ENCODE data around the gene AKAP13.

AKAP13 gene

GRCh38 chr15:85706779-85707518 is 326.5 kb downstream of the AKAP13 start:
- DNase-seq (ENCODE audit: low spot score), result no peak

- no peak for DNase-seq (ENCODE audit: low spot score)
Observed at GRCh38 chr15:85707519-85708338, 327.3 kb downstream of the AKAP13 start.

GRCh38 chr15:85708402-85708941 is 328.1 kb downstream of the AKAP13 start:
- DNase-seq (ENCODE audit: low spot score), result no peak

- DNase-seq (ENCODE audit: low spot score), result no peak
Observed at GRCh38 chr15:85709250-85709649, 328.8 kb downstream of the AKAP13 start.

GRCh38 chr15:85710340-85710842 is 330.0 kb downstream of the AKAP13 start:
- no peak for DNase-seq (ENCODE audit: low spot score)

- no peak for DNase-seq (ENCODE audit: low spot score)
Observed at GRCh38 chr15:85711580-85712192, 331.3 kb downstream of the AKAP13 start.

- DNase-seq (ENCODE audit: low spot score), result no peak
Observed at GRCh38 chr15:85716261-85716660, 335.9 kb downstream of the AKAP13 start.

- DNase-seq (ENCODE audit: low spot score), result no peak
Observed at GRCh38 chr15:85717212-85717611, 336.8 kb downstream of the AKAP13 start.

GRCh38 chr15:85718271-85718971 is 338.0 kb downstream of the AKAP13 start:
- no peak for DNase-seq (ENCODE audit: low spot score)

- DNase-seq (ENCODE audit: low spot score), result no peak
Observed at GRCh38 chr15:85718981-85719380, 338.6 kb downstream of the AKAP13 start.

- no peak for DNase-seq (ENCODE audit: low spot score)
Observed at GRCh38 chr15:85722374-85723152, 342.2 kb downstream of the AKAP13 start.

GRCh38 chr15:85723960-85724945 is 343.9 kb downstream of the AKAP13 start:
- DNase-seq (ENCODE audit: low spot score), result no peak

- DNase-seq (ENCODE audit: low spot score), result no peak
Observed at GRCh38 chr15:85725019-85725418, 344.6 kb downstream of the AKAP13 start.

GRCh38 chr15:85725564-85725963 is 345.2 kb downstream of the AKAP13 start:
- DNase-seq (ENCODE audit: low spot score), result no peak

- no peak for DNase-seq (ENCODE audit: low spot score)
Observed at GRCh38 chr15:85726454-85726853, 346.1 kb downstream of the AKAP13 start.

GRCh38 chr15:85727068-85727467 is 346.7 kb downstream of the AKAP13 start:
- DNase-seq (ENCODE audit: low spot score), result no peak

GRCh38 chr15:85730001-85730820 is 349.8 kb downstream of the AKAP13 start:
- peak; percentile 65 for DNase-seq (ENCODE audit: low spot score)

GRCh38 chr15:85733416-85733815 is 353.0 kb downstream of the AKAP13 start:
- no peak for DNase-seq (ENCODE audit: low spot score)

GRCh38 chr15:85737061-85737460 is 356.7 kb downstream of the AKAP13 start:
- no peak for DNase-seq (ENCODE audit: low spot score)

All from putamen (tissue), 1 donor.